ENCODE data around the gene OR2H2.

DNA sequence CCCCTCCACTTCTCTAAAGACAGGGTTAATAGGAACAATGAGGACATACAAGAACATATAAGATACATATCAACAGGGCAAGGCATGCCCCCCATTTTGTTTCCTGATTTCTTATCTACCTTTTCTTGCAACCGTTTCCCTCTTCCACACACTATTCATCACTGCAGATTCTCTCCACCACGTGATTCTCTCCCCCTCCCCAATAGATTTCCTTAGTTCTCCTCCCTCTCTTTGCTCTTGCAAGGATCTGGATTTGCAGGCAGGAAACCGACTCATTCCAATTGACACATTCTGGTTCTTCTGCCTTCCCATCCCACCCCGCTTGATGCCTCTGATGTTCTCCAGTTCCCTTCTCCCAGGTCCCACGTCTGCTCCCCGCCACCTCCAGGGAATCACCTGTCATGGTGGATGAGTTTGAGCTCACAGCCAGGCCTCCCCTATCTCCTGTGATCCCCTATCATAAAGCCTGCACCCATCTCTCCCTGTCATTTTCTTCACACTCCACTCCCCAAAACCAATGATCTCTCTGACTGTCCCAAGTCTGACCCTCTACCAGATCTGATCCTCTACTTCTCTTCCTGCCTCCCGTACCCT is 40.5 kb downstream of the OR2H2 start:
- TF ChIP-seq POLR2A (IDR thresholded peaks at IDR 0.05) (no peak), EP300 (IDR thresholded peaks at IDR 0.05) (no peak), POLR2AphosphoS5 (IDR thresholded peaks at IDR 0.05) (no peak)
- TF ChIP-seq, protein P1, sequence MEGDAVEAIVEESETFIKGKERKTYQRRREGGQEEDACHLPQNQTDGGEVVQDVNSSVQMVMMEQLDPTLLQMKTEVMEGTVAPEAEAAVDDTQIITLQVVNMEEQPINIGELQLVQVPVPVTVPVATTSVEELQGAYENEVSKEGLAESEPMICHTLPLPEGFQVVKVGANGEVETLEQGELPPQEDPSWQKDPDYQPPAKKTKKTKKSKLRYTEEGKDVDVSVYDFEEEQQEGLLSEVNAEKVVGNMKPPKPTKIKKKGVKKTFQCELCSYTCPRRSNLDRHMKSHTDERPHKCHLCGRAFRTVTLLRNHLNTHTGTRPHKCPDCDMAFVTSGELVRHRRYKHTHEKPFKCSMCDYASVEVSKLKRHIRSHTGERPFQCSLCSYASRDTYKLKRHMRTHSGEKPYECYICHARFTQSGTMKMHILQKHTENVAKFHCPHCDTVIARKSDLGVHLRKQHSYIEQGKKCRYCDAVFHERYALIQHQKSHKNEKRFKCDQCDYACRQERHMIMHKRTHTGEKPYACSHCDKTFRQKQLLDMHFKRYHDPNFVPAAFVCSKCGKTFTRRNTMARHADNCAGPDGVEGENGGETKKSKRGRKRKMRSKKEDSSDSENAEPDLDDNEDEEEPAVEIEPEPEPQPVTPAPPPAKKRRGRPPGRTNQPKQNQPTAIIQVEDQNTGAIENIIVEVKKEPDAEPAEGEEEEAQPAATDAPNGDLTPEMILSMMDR (IDR thresholded peaks at IDR 0.05): no peak
